ENCODE results near the gene PTPN13.

Gene PTPN13

DNA sequence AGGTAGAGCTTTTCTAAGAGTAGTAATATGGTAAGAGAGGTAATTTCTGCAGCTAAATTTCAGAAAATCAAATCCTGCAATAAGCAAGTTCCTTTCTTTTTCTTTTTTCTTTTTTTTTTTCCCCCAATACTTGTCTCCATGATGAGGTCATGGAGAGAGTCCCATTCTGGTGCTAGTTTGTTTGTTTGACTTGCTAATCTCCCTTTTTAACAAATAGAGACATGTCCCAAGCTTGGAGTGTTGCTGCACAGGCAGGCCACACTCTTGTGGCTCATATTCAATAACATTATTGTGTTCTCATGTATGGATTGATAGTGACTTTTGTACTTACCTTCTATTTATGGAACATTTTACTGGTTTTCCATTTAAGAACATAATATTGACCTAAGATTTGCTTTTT lies 25.5 kb downstream of the PTPN13 start:
- Histone ChIP-seq H3K27me3 (ENCODE audit: insufficient read depth, low read length, poor library complexity, severe bottlenecking) (no peaks in the 10 kb centered on the region), H3K9me3 (ENCODE audit: insufficient read depth, low read depth, low read length) (no peaks in the 10 kb centered on the region), H3K79me2 (ENCODE audit: insufficient read depth, low read length) (no peaks in the 10 kb centered on the region), H3K4me2 (ENCODE audit: low read depth, low read length, poor library complexity, severe bottlenecking) (no peak overlapping the region), H4K20me1 (ENCODE audit: insufficient read depth, low read length, poor library complexity, severe bottlenecking) (no peaks in the 10 kb centered on the region), H3F3A (ENCODE audit: low read depth) (no peaks in the 10 kb centered on the region), H3K4me3 (ENCODE audit: low read length, poor library complexity, severe bottlenecking) (no peak overlapping the region), H3K9ac (ENCODE audit: low read depth, low read length, poor library complexity, severe bottlenecking) (no peak overlapping the region), H3K4me1 (ENCODE audit: insufficient read depth, low read length, poor library complexity, severe bottlenecking) (no peaks in the 10 kb centered on the region), H2AFZ (ENCODE audit: low read length) (no peak overlapping the region), H3K36me3 (ENCODE audit: insufficient read depth, low read length) (no peaks in the 10 kb centered on the region), H3K9me2 (replicated peaks; ENCODE audit: low read depth, low read length) (no peaks in the 10 kb centered on the region)
- TF ChIP-seq, protein P1, sequence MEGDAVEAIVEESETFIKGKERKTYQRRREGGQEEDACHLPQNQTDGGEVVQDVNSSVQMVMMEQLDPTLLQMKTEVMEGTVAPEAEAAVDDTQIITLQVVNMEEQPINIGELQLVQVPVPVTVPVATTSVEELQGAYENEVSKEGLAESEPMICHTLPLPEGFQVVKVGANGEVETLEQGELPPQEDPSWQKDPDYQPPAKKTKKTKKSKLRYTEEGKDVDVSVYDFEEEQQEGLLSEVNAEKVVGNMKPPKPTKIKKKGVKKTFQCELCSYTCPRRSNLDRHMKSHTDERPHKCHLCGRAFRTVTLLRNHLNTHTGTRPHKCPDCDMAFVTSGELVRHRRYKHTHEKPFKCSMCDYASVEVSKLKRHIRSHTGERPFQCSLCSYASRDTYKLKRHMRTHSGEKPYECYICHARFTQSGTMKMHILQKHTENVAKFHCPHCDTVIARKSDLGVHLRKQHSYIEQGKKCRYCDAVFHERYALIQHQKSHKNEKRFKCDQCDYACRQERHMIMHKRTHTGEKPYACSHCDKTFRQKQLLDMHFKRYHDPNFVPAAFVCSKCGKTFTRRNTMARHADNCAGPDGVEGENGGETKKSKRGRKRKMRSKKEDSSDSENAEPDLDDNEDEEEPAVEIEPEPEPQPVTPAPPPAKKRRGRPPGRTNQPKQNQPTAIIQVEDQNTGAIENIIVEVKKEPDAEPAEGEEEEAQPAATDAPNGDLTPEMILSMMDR (conservative IDR thresholded peaks at IDR 0.05; ENCODE audit: low read length), result no peak
- no peak for TF ChIP-seq EZH2phosphoT487 (IDR thresholded peaks at IDR 0.05; ENCODE audit: borderline replicate concordance)

- Histone ChIP-seq H3K36me3 (ENCODE audit: insufficient read depth, low read length) (no peaks in the 10 kb centered on the region), H3K9me2 (replicated peaks; ENCODE audit: low read depth, low read length) (no peaks in the 10 kb centered on the region)
These were observed 27.3 kb downstream of the PTPN13 start for GRCh38 chr4:86621435-86621834.

DNA sequence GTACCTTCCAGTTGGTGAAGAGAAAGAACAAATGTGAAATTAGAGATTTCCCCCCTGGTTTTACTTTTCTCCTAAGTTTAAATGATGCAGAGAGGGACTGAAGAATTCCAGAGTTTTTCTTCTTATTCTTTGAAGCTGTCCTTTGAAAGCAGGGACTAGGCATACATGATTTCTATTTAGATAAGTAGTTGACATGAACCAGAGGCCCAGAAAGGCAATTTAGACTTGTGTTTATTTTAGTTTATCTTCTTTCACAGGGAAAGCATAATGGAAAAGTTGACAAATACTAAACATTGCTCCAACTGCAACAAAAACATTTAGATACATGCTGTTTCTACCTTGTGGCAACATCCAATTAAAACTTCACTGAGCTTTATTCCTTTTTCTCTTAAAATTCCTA lies 32.0 kb downstream of the PTPN13 start:
- Histone ChIP-seq H3K4me2 (ENCODE audit: low read depth, low read length, poor library complexity, severe bottlenecking) (no peak overlapping the region), H4K20me1 (ENCODE audit: insufficient read depth, low read length, poor library complexity, severe bottlenecking) (no peaks in the 10 kb centered on the region), H3F3A (ENCODE audit: low read depth) (no peaks in the 10 kb centered on the region), H3K4me3 (ENCODE audit: low read length, poor library complexity, severe bottlenecking) (no peak overlapping the region), H3K9me2 (replicated peaks; ENCODE audit: low read depth, low read length) (no peaks in the 10 kb centered on the region), H3K9ac (ENCODE audit: low read depth, low read length, poor library complexity, severe bottlenecking) (no peak overlapping the region), H3K27me3 (ENCODE audit: insufficient read depth, low read length, poor library complexity, severe bottlenecking) (no peaks in the 10 kb centered on the region), H2AFZ (ENCODE audit: low read length) (no peak overlapping the region), H3K4me1 (ENCODE audit: insufficient read depth, low read length, poor library complexity, severe bottlenecking) (no peaks in the 10 kb centered on the region), H3K9me3 (ENCODE audit: insufficient read depth, low read depth, low read length) (no peaks in the 10 kb centered on the region), H3K36me3 (ENCODE audit: insufficient read depth, low read length) (no peaks in the 10 kb centered on the region), H3K79me2 (ENCODE audit: insufficient read depth, low read length) (no peaks in the 10 kb centered on the region)
- TF ChIP-seq, protein P1 (conservative IDR thresholded peaks at IDR 0.05; ENCODE audit: low read length), result no peak
- no peak for TF ChIP-seq EZH2phosphoT487 (IDR thresholded peaks at IDR 0.05; ENCODE audit: borderline replicate concordance)

More at GRCh38 chr4:86621435-86621834, 27.3 kb downstream of the PTPN13 start:
- H2AFZ ChIP-seq (ENCODE audit: low read length), result no peak overlapping the region
- H3F3A ChIP-seq (ENCODE audit: low read depth), result no peaks in the 10 kb centered on the region
- H3K27me3 ChIP-seq (ENCODE audit: insufficient read depth, low read length, poor library complexity, severe bottlenecking), result no peaks in the 10 kb centered on the region
- no peaks in the 10 kb centered on the region for H3K9me3 ChIP-seq (ENCODE audit: insufficient read depth, low read depth, low read length)
- H3K4me1 ChIP-seq (ENCODE audit: insufficient read depth, low read length, poor library complexity, severe bottlenecking), result no peaks in the 10 kb centered on the region
- TF ChIP-seq EZH2phosphoT487 (IDR thresholded peaks at IDR 0.05; ENCODE audit: borderline replicate concordance), result no peak
- TF ChIP-seq, protein P1 (conservative IDR thresholded peaks at IDR 0.05; ENCODE audit: low read length), result no peak
- H4K20me1 ChIP-seq (ENCODE audit: insufficient read depth, low read length, poor library complexity, severe bottlenecking), result no peaks in the 10 kb centered on the region
- no peaks in the 10 kb centered on the region for H3K79me2 ChIP-seq (ENCODE audit: insufficient read depth, low read length)
- no peak overlapping the region for H3K4me2 ChIP-seq (ENCODE audit: low read depth, low read length, poor library complexity, severe bottlenecking)
- H3K4me3 ChIP-seq (ENCODE audit: low read length, poor library complexity, severe bottlenecking), result no peak overlapping the region
- no peak overlapping the region for H3K9ac ChIP-seq (ENCODE audit: low read depth, low read length, poor library complexity, severe bottlenecking)

Data from Loucy (cell line).